ENCODE measurements around the gene EXOC2.

GRCh38 chr6:704046-704445 lies 11.1 kb upstream of the EXOC2 start:
- no peak for TF ChIP-seq CTCF (IDR thresholded peaks at IDR 0.05)
- no peak for TF ChIP-seq POLR2A (IDR thresholded peaks at IDR 0.05)
